ENCODE data around the gene HIPK2.

The HIPK2 gene

DNA sequence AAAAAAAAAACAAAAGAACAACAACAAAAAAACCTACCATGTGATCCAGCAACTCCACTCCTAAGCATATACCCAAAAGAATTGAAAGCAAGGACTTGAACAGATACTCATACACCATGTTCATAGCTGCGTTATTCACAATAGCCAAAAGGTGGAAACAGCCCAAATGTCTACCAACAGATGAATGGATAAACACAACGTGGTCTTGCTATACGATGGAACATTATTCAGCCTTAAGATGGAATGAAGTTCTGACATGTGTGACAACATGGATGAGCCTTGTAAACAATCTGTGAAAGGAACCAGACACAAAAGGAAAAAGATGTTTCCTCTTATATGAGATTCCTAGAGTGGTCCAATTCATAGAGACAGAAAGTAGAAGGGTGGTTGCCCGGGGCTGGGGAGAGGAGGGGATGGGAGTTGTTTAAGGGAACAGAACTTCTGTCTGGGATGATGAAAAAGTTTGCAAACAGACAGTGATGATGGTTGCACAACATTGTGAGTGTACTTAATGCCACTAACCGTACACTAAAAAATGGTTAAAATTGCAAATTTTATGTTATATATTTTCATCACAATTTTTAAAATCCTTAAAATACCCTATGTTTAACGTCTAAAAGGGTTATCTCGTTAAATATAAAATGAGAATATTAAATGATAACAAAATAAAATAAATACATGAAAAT lies 242.7 kb downstream of the HIPK2 start:
- no peak overlapping the region for H3K27ac ChIP-seq
- TF ChIP-seq, protein P1, sequence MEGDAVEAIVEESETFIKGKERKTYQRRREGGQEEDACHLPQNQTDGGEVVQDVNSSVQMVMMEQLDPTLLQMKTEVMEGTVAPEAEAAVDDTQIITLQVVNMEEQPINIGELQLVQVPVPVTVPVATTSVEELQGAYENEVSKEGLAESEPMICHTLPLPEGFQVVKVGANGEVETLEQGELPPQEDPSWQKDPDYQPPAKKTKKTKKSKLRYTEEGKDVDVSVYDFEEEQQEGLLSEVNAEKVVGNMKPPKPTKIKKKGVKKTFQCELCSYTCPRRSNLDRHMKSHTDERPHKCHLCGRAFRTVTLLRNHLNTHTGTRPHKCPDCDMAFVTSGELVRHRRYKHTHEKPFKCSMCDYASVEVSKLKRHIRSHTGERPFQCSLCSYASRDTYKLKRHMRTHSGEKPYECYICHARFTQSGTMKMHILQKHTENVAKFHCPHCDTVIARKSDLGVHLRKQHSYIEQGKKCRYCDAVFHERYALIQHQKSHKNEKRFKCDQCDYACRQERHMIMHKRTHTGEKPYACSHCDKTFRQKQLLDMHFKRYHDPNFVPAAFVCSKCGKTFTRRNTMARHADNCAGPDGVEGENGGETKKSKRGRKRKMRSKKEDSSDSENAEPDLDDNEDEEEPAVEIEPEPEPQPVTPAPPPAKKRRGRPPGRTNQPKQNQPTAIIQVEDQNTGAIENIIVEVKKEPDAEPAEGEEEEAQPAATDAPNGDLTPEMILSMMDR (conservative IDR thresholded peaks at IDR 0.05), result no peak

DNA sequence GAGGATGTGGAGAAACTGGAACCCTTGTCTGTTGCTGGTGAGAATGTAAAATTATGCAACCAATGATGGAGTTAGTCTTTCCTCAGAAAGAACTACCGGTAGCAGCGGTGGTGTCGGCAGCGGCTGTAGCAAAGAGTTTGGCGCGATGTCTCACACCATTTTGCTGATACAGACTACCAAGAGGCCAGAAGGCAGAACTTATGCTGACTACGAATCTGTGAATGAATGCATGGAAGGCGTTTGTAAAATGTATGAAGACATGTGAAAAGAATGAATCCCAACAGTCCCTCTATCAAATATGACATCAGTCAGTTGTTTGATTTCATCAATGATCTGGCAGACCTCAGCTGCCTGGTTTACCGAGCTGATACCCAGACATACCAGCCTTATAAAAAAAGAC lies 243.7 kb downstream of the HIPK2 start:
- H3K27ac ChIP-seq, result no peak overlapping the region
- TF ChIP-seq, protein P1 (conservative IDR thresholded peaks at IDR 0.05), result no peak

DNA sequence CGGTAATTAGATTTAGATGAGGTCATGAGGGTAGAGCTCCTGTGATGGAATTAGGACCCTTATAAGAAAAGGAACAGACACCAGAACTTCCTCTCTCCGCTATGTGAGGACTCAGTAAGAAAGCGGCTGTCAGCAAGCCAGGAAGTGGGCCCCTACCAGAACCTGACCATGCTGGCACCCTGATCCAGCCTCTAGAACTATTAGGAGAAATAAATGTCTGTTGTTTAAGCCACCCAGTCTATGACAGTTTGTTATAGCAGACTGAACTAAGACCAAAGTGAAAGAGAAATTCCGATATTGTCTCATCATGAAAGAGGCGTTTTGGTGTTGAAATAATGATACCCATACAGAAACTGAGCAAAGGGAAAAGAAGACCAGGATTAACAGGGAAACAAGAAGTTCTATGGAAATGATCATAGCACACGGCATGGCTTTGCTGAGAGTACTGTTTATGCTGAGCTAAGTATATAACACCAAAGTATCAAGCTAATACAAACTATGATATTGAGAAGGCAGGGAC lies 245.1 kb downstream of the HIPK2 start:
- no peak overlapping the region for H3K27ac ChIP-seq
- TF ChIP-seq, protein P1 (conservative IDR thresholded peaks at IDR 0.05), result no peak

DNA sequence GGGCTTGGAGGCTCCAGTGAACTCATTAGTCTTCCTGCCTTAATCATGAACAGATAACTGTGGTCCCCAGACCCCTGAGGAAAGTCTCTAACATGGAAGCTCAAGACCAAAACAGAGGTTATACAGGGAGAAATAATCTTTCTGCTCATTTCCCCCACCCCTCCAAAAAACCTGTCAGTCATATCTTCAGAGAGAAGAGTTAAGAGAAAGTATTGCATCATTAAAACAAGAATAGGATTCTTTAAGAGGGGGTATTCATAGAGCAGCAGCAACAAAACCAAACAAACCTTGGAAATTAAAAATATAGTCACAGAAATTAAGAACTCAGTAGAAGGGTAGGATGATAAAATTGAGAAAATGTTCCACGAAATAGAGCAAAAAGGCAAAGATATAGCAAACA lies 246.7 kb downstream of the HIPK2 start:
- H3K27ac ChIP-seq, result no peak overlapping the region
- TF ChIP-seq, protein P1 (conservative IDR thresholded peaks at IDR 0.05), result no peak

DNA sequence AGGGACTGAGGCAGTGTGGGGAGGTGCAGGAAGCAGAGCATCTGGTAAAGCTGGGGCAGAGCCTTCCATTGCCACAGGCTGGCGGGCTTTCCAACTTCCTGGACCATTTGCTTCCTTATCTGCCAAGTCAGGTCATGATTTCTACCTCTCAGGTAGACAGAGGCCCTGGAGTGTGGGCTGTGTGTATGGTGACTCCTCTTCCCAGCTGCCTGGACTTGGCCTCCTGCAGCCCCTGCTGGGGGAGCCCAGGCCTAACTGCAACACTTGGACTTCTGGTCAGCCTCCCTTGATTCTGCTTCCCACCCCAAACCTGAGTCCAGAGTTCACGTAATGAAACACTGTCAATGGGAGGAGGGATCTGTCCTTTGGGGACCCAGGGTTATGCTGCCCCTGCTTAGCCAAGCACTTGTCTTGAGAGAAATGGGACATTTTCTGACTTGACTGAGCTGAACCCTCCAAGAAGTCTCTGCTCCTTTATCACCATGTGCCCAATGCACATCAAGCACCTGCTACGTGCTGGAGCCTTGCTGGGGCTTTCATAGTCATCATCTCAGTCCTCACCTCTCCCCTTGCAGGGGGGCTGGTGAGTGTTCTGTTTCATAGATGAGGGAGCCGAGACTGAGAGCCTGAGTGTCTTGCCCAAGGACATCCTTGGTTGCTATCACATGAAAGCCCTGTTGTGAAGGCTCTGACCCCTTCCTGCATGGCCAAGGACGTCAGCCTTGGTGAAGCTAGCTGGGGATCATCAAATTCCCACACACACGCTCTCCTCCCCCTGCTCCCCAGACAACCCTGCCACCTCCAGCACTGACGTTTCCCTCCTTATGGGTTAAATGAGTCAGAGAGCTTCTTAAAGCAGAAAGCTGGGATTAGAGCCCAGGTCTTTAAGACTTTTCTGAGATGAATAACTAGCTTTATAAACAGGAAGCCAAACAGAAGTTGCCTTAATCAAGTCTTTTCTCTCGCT lies 250.9 kb downstream of the HIPK2 start:
- no peak overlapping the region for H3K27ac ChIP-seq
- TF ChIP-seq, protein P1 (conservative IDR thresholded peaks at IDR 0.05), result no peak

DNA sequence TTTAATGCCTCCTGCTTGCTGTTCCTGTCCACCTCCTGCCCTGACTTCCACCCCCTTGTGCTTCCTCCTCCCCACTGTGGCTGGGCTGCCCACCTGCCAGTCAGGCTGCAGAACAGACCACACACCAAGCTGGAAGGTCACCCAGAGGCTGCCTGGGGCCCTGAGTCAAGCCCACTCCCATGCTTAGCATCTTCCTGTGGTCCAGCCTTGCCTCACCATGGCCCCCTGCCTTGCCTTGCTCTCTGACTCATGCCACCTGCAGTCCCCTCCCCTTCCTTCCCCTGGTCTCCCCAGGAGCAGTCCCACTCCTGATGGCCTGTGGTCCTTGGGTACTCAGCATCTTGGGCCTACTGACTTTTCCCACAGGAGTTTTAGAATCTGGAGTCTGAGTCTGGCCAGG lies 252.0 kb downstream of the HIPK2 start:
- TF ChIP-seq, protein P1 (conservative IDR thresholded peaks at IDR 0.05), result no peak
- no peak overlapping the region for H3K27ac ChIP-seq

DNA sequence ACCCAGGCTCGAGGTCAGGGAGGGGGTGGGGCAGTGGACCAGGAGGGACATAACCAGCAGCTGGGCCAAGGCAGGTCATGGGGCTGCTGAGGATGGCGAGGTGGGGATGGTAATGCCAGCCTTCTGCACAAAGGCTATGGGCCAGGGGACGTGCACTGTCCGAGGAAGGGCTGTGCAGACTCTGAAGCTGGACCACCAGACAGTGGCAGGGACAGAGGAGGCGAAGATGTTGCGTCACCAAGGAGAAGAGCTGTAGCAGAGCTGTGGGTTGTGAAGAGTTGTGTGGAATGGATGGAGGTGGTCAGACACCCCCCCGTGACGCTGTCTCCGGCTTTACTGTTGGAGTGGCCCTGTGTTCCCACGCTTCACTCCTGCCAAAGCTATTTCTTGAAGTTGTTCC lies 252.6 kb downstream of the HIPK2 start:
- no peak overlapping the region for H3K27ac ChIP-seq

More for the DNA sequence above, 252.6 kb downstream of the HIPK2 start:
- TF ChIP-seq, protein P1 (conservative IDR thresholded peaks at IDR 0.05), result no peak
